Effector memory CD4-positive, alpha-beta T cell (primary cell): Measurements from ENCODE around the gene CDC42BPB.

ENCODE experiments used
- DNase-seq, 3 donors: peaks; one replicate each; pipeline ENCODE4 v3.0.0-alpha.2; 2020
- H3K27ac ChIP-seq: 2 replicates; pipeline ENCODE4 v1.7.0; 2013; ENCODE audit warnings: mild to moderate bottlenecking, low read length, moderate library complexity; ENCODE audit not compliant: insufficient read depth, poor library complexity, severe bottlenecking
- H3K27me3 ChIP-seq: replicated peaks from 2 replicates; pipeline ENCODE4 v1.7.0; 2013; ENCODE audit warnings: mild to moderate bottlenecking, low read length; ENCODE audit not compliant: insufficient read depth, control insufficient read depth, poor library complexity, severe bottlenecking
- H3K36me3 ChIP-seq: 2 replicates; pipeline ENCODE4 v1.7.0; 2013; ENCODE audit warnings: mild to moderate bottlenecking, low read length, moderate library complexity; ENCODE audit not compliant: control insufficient read depth, insufficient read depth
- H3K4me1 ChIP-seq: 2 replicates; pipeline ENCODE4 v1.7.0; 2013; ENCODE audit warnings: low read length, mild to moderate bottlenecking; ENCODE audit not compliant: control insufficient read depth, insufficient read depth, poor library complexity, severe bottlenecking
- H3K4me3 ChIP-seq: 2 replicates; pipeline ENCODE4 v1.7.0; 2013; ENCODE audit warnings: low read length, low read depth, mild to moderate bottlenecking; ENCODE audit not compliant: insufficient read depth, poor library complexity, severe bottlenecking
- H3K9me3 ChIP-seq: 2 replicates; pipeline ENCODE4 v1.7.0; 2013; ENCODE audit warnings: mild to moderate bottlenecking, low read length, moderate library complexity; ENCODE audit not compliant: control insufficient read depth

CDC42BPB gene

GRCh38 chr14:103100281-103101121, 43.2 kb upstream of the CDC42BPB start:
- Histone ChIP-seq H3K27ac (no peak overlapping the region), H3K36me3 (no peaks in the 10 kb centered on the region), H3K4me1 (peaks cover 9% of the 10 kb centered on the region), H3K9me3 (no peaks in the 10 kb centered on the region), H3K4me3 (no peak overlapping the region), H3K27me3 (peaks cover 26% of the 10 kb centered on the region)
- DNase-seq: no peak

GRCh38 chr14:103099733-103100280, 42.5 kb upstream of the CDC42BPB start:
- Histone ChIP-seq H3K4me1 (peaks cover 5% of the 10 kb centered on the region), H3K27me3 (peaks cover 21% of the 10 kb centered on the region), H3K4me3 (no peak overlapping the region), H3K9me3 (no peaks in the 10 kb centered on the region), H3K36me3 (no peaks in the 10 kb centered on the region), H3K27ac (no peak overlapping the region)
- DNase-seq: no peak

- H3K36me3 ChIP-seq: no peaks in the 10 kb centered on the region
- H3K4me1 ChIP-seq: no peaks in the 10 kb centered on the region
- DNase-seq: no peak
- no peak overlapping the region for H3K4me3 ChIP-seq
- H3K9me3 ChIP-seq: no peaks in the 10 kb centered on the region
- peaks cover 15% of the 10 kb centered on the region for H3K27me3 ChIP-seq
- no peak overlapping the region for H3K27ac ChIP-seq
Measured at GRCh38 chr14:103099081-103099732, 41.9 kb upstream of the CDC42BPB start.

- Histone ChIP-seq H3K27ac (no peak overlapping the region), H3K36me3 (no peaks in the 10 kb centered on the region), H3K4me3 (no peak overlapping the region), H3K4me1 (no peaks in the 10 kb centered on the region), H3K27me3 (peaks cover 7% of the 10 kb centered on the region), H3K9me3 (no peaks in the 10 kb centered on the region)
- no peak for DNase-seq
Measured at GRCh38 chr14:103097994-103098957, 40.9 kb upstream of the CDC42BPB start.

GRCh38 chr14:103097244-103097993, 40.1 kb upstream of the CDC42BPB start:
- no peaks in the 10 kb centered on the region for H3K36me3 ChIP-seq
- no peak overlapping the region for H3K27ac ChIP-seq
- H3K4me3 ChIP-seq: no peak overlapping the region
- peaks cover 2% of the 10 kb centered on the region for H3K27me3 ChIP-seq
- no peak for DNase-seq
- H3K4me1 ChIP-seq: no peaks in the 10 kb centered on the region
- no peaks in the 10 kb centered on the region for H3K9me3 ChIP-seq

DNA sequence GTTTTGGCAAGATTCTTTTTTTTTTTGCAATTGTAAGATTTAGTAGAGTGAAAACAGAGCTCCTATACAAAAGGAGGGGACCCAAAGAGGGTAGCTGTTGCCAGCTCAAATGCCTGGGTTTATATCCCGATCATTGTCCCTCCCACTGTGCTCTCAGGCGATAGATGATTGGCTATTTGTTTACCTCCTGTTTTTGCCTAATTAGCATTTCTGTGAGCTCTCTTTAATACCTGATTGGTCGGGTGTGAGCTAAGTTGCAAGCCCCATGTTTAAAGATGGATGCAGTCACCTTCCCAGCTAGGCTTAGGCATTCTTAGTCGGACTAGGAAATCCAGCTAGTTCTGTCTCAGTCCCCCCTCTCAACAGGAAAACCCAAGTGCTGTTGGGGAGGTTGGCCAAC, 39.0 kb upstream of the CDC42BPB start:
- no peaks in the 10 kb centered on the region for H3K36me3 ChIP-seq
- no peak overlapping the region for H3K4me3 ChIP-seq
- no peaks in the 10 kb centered on the region for H3K9me3 ChIP-seq
- no peaks in the 10 kb centered on the region for H3K27me3 ChIP-seq
- DNase-seq: no peak
- H3K27ac ChIP-seq: no peak overlapping the region
- peaks cover 5% of the 10 kb centered on the region for H3K4me1 ChIP-seq

- Histone ChIP-seq H3K27me3 (no peaks in the 10 kb centered on the region), H3K27ac (no peak overlapping the region), H3K4me3 (no peak overlapping the region), H3K9me3 (no peaks in the 10 kb centered on the region), H3K36me3 (no peaks in the 10 kb centered on the region), H3K4me1 (peaks cover 11% of the 10 kb centered on the region)
- no peak for DNase-seq
Measured at GRCh38 chr14:103095210-103095778, 37.9 kb upstream of the CDC42BPB start.

- Histone ChIP-seq H3K9me3 (no peaks in the 10 kb centered on the region), H3K4me3 (no peak within 1 kb of the TSS), H3K27me3 (no peaks in the 10 kb centered on the region), H3K36me3 (no peaks in the 10 kb centered on the region), H3K4me1 (peaks cover 11% of the 10 kb centered on the region), H3K27ac (no peak within 1 kb of the TSS)
- no peak for DNase-seq
Measured at GRCh38 chr14:103094406-103095209, 37.3 kb upstream of the CDC42BPB start, which contains the start of gene EXOC3L4. EXOC3L4 (plus strand) TSS chr14:103094725; CDS start chr14:103100220, 5,495 bp downstream.
